BE2C (cell line): ENCODE data around the gene UBE2F.
"Not testable (repeated sequence)": the region's sequence is repeated elsewhere in the genome, so short reads cannot be mapped to it uniquely, and the experiment has no call there.

ENCODE experiments used
- DNase-seq: peaks from one replicate; pipeline ENCODE4 v3.0.0-alpha.2; 2020
- H3K27me3 ChIP-seq: fragments of 250-450 bp; sonication (Bioruptor Pico); 2 replicates; pipeline ENCODE4 v1.5.1; 2020; ENCODE audit warnings: mild to moderate bottlenecking
- H3K36me3 ChIP-seq: fragments of 250-450 bp; sonication (Bioruptor Pico); 2 replicates; pipeline ENCODE4 v1.5.1; 2020; ENCODE audit warnings: mild to moderate bottlenecking
- H3K4me1 ChIP-seq: fragments of 250-450 bp; sonication (Bioruptor Pico); 2 replicates; pipeline ENCODE4 v1.5.1; 2020
- H3K4me3 ChIP-seq: 2 replicates; pipeline ENCODE4 v1.5.1; 2011; ENCODE audit warnings: low read depth, low read length
- H3K9me3 ChIP-seq: fragments of 250-450 bp; sonication (Bioruptor Pico); 2 replicates; pipeline ENCODE4 v1.5.1; 2020
- TF ChIP-seq, protein P1 (sequence below): IDR thresholded peaks from 2 replicates; pipeline ENCODE4 v1.5.1; 2012; ENCODE audit warnings: mild to moderate bottlenecking, low read depth, low read length

The UBE2F gene

DNA sequence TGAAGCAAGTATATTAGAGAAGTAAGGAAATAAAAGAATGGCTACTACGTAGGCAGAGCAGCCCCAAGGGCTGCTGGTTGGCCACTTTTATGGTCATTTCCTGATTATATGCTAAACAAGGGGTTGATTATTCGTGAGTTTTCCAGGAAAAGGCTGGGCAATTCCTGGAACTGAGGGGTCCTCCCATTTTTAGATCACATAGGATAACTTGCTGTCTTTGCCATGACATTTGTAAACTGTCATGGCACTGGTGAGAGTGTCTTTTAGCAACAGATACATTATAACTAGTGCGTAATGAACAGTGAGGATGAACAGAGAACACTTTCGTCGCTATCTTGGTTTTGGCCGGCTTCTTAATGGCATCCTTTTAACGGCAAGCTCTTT lies 2.6 kb upstream of the UBE2F start:
- TF ChIP-seq, protein P1, sequence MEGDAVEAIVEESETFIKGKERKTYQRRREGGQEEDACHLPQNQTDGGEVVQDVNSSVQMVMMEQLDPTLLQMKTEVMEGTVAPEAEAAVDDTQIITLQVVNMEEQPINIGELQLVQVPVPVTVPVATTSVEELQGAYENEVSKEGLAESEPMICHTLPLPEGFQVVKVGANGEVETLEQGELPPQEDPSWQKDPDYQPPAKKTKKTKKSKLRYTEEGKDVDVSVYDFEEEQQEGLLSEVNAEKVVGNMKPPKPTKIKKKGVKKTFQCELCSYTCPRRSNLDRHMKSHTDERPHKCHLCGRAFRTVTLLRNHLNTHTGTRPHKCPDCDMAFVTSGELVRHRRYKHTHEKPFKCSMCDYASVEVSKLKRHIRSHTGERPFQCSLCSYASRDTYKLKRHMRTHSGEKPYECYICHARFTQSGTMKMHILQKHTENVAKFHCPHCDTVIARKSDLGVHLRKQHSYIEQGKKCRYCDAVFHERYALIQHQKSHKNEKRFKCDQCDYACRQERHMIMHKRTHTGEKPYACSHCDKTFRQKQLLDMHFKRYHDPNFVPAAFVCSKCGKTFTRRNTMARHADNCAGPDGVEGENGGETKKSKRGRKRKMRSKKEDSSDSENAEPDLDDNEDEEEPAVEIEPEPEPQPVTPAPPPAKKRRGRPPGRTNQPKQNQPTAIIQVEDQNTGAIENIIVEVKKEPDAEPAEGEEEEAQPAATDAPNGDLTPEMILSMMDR = no peak
- Histone ChIP-seq H3K4me3 (no peak overlapping the region), H3K36me3 (no peaks in the 10 kb centered on the region), H3K9me3 (no peaks in the 10 kb centered on the region), H3K4me1 (peaks cover 5% of the 10 kb centered on the region; the same call in 1 of the 2 replicates), H3K27me3 (no peaks in the 10 kb centered on the region)
- DNase-seq = no peak

DNA sequence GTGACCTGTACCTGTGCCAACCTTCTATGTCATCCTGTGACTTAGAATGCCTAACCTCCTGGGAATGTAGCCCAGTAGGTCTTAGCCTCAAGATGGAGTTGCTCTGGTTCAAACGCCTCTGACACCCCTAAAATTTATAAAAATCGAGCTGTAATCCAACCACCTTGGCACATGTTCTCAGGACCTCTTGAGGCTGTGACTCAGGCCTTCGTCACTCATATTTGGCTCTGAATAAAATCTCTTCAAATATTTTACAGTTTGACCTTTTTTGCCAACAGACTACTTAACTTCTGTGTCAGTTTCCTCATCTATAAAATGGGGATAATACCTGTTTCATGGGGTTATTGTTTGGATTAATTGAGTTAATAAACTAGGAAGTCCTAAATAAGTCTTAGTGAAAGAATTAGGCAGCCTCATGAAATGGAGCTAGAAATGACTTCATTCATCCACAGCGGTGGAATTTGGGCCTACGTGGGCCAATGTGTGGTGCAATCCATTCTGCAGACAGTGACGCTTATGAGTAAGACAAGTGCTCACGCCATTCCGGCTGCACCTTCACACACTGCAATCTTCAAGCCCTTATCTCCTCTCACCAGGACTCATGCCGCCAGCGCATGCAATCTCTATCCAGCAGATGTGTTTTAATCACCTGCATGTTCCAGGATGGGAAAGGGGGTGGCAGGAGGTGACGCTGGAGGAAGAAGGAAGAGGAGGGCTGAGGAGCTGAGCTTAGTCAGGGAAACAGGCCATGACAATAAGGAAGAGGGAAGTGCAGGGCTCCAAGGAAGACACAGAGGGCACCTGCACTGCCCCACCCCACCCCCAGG lies 2.0 kb upstream of the UBE2F start:
- TF ChIP-seq, protein P1 = no peak

DNA sequence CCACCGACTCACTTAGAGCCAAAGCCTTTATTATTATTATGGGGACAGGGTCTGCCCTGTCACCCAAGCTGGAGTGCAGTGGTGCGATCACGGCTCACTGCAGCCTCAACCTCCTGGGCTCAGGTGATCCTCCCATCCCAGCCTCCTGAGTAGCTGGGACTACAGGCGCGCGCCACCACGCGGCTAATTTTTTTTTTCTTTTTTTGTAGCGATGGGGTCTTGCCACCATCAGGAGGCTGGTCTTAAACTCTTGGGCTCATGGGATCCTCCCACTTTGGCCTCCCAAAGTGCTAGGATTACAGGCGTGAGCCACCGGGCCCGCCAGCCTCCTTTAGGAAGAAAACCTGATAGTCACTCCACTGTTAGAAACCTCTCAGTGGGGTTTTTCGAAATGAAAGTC lies 970 bp upstream of the UBE2F start:
- not testable (repeated sequence) for H3K9me3 ChIP-seq, H3K36me3 ChIP-seq, H3K27me3 ChIP-seq, DNase-seq, H3K4me1 ChIP-seq
- H3K4me3 ChIP-seq = peak overlapping the region; percentile 75

More for the DNA sequence above, 2.0 kb upstream of the UBE2F start:
- H3K4me3 ChIP-seq = no peak overlapping the region
- peaks cover 5% of the 10 kb centered on the region; the same call in 1 of the 2 replicates for H3K4me1 ChIP-seq
- H3K9me3 ChIP-seq = no peaks in the 10 kb centered on the region
- no peaks in the 10 kb centered on the region for H3K27me3 ChIP-seq
- no peaks in the 10 kb centered on the region for H3K36me3 ChIP-seq
- DNase-seq = no peak

DNA sequence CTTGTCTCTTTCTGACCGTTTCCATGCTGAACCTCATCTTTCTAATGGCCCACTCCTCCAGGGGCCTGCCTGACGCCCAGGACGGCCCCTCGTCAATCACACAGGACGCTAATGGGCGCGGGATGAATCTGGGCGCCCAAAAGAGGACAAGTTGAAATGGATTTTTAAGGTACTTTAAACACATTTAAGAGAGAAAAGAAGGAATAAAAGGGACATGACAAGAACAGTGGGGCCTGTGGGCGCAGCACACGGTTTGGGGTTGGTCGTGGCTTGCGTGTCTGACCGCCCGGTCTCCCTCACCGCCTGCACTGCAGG lies 607 bp upstream of the UBE2F start:
- TF ChIP-seq, protein P1 = no peak
- H3K27me3 ChIP-seq = no peaks in the 10 kb centered on the region
- H3K4me1 ChIP-seq = peaks cover 5% of the 10 kb centered on the region; the same call in 1 of the 2 replicates
- H3K9me3 ChIP-seq = no peaks in the 10 kb centered on the region
- DNase-seq = no peak
- no peaks in the 10 kb centered on the region for H3K36me3 ChIP-seq
- peak overlapping the region; percentile 75 for H3K4me3 ChIP-seq

DNA sequence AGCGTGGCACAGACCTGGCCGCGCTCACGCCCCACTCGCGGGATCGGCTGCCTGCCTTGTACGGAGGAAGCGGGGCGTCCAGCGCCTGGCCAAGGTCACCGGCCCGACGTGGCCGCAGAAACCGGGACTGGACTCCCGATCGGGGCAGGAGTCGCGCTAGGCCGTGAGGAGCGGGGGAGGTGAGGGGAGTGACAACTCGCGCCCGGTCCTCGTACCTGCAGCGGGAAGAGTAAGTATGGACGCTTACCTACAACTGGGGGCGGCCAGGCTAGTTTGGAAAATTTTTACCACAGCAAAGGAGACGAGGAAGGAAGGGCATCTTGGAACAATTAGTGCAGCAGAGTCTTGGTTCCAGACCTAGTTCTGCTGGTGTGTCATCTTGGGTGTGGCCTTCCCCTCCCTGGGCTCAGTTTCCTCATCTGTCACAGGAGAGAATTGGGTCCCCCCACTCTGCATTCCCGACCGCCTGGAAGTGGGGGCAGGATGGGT lies 693 bp downstream of the UBE2F start:
- H3K27me3 ChIP-seq = no peaks in the 10 kb centered on the region
- H3K4me1 ChIP-seq = peaks cover 5% of the 10 kb centered on the region; the same call in 1 of the 2 replicates
- no peaks in the 10 kb centered on the region for H3K36me3 ChIP-seq
- no peaks in the 10 kb centered on the region for H3K9me3 ChIP-seq
- H3K4me3 ChIP-seq = peak overlapping the region; percentile 79
- TF ChIP-seq, protein P1 = no peak
- DNase-seq = no peak

DNA sequence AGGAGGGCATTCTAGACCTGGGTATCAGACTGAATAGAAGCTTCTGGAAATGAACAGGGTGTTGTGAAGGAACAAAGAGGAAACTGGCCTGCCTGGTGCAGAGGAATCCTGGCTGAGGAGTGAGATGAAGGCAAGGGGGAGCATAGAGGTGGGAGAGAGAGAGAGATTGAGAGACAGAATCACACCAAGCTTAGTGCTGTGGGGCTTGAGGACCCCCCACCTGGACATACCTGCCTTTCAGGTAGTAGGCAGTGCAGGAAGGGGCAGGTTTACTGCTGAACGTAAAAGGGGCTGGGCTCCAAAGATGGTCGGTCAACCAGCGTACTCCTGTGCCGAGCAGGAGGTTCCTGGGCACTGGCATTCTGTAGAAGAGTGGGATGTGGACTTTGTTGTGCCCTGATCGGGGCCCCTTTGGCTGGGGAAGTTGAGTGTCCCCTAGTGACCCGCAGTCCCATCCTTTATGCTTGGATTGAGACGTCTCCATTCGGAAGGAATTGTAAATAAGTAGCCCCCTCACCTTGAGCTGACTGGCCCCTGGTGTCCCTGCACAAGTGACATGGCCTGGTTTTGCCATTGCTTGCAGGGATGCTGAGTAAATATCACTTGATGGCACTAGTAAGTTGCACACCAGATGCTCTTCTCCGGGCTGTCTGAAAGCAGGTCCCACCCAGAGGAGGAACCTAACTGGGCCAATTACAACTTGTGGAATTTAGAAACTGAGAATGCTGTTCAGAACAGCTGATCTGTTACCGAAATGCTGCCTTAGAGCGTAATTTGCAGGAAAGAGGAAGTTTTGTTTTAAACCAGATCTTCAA lies 1.4 kb downstream of the UBE2F start:
- no peaks in the 10 kb centered on the region for H3K36me3 ChIP-seq
- DNase-seq = no peak
- H3K4me3 ChIP-seq = peak overlapping the region; percentile 79
- H3K9me3 ChIP-seq = no peaks in the 10 kb centered on the region
- H3K4me1 ChIP-seq = peaks cover 5% of the 10 kb centered on the region; the same call in 1 of the 2 replicates
- H3K27me3 ChIP-seq = no peaks in the 10 kb centered on the region
- TF ChIP-seq, protein P1 = peak; percentile 27; the same call in 1 of the 2 replicates
